Stomach (tissue), 9 donors: ENCODE data around the gene ZNF823. TPM values are rescaled to one million over a fixed set of nuclear protein-coding genes. Genes with fewer than 3 reads are reported as not detected.
A peak's percentile ranks its signal among the peaks of the same experiment; 100 is the strongest.

Experiments
- DNase-seq, 2 donors: peaks; one replicate each; pipeline versions ENCODE4 v3.0.0 to v3.0.0-alpha.2; 2013 to 2019
- H3K27ac ChIP-seq, 5 donors: fragments of 200-600 bp in 4 of 5; sonication (generic) in 4 of 5; one replicate each; pipeline ENCODE4 v1.5.1; 2013 to 2019; ENCODE audit warnings: mild to moderate bottlenecking in 1 of 5, moderate library complexity in 1 of 5
- H3K27me3 ChIP-seq, 3 donors: fragments of 200-600 bp; sonication (generic); one replicate each; pipeline ENCODE4 v1.5.1; 2017 to 2019; ENCODE audit warnings: mixed run types in 1 of 3
- H3K36me3 ChIP-seq, 4 donors: fragments of 200-600 bp; sonication (generic); 1 replicate in 3 of 4; 2 replicates in 1 of 4; pipeline ENCODE4 v1.5.1; 2016 to 2019
- H3K4me1 ChIP-seq, 4 donors: fragments of 200-600 bp; sonication (generic); one replicate each; pipeline ENCODE4 v1.5.1; 2016 to 2019
- H3K4me3 ChIP-seq, 4 donors: fragments of 200-600 bp; sonication (generic) in 3 of 4; one replicate each; pipeline ENCODE4 v1.5.1; 2016 to 2019; ENCODE audit warnings: mild to moderate bottlenecking in 1 of 4
- H3K9me3 ChIP-seq, 4 donors: fragments of 200-600 bp; sonication (generic); one replicate each; pipeline ENCODE4 v1.5.1; 2016 to 2019
- CTCF ChIP-seq, 7 experiments: fragments of 450-650 bp in 4 of 7; fragments of 200-600 bp in 3 of 7; sonication (generic) in 3 of 7; IDR thresholded peaks; one replicate each; pipeline ENCODE4 v1.5.1; 2016 to 2019; ENCODE audit warnings: antibody characterized with exemption in 7 of 7, control low read depth in 2 of 7, mild to moderate bottlenecking in 1 of 7
- EP300 ChIP-seq: sonication (generic); formaldehyde crosslinking; IDR thresholded peaks from one replicate; pipeline ENCODE4 v1.6.1; 2017; ENCODE audit warnings: antibody characterized with exemption
- POLR2A ChIP-seq, 4 donors: fragments of 450-650 bp; IDR thresholded peaks; one replicate each; pipeline ENCODE4 v1.6.1; 2016; ENCODE audit warnings: antibody characterized with exemption in 4 of 4, control low read depth in 2 of 4, mild to moderate bottlenecking in 1 of 4, moderate library complexity in 1 of 4
- POLR2AphosphoS5 ChIP-seq, 3 donors: sonication (generic); formaldehyde crosslinking; IDR thresholded peaks; one replicate each; pipeline ENCODE4 v1.6.1; 2016; ENCODE audit warnings: antibody characterized with exemption in 3 of 3
- WGBS, 5 donors: extraction: QIAGEN DNeasy Blood & Tissue Kit in 3 of 5; methylation state at CpG; one replicate each; pipeline versions ENCODE4 v1.1.5 to v1.1.7; 2013 to 2018; 5-methylcytosine and 5-hydroxymethylcytosine counted together
- intact Hi-C: fragments of 100-400 bp; cut with DNase I; formaldehyde crosslinking; loops from one replicate; pipeline ENCODE4 v1.15.1; 2023; ENCODE audit warnings: low total_unique reads
- polyA plus RNA-seq, 3 donors: library from polyadenylated mRNA; stranded (reverse); fragments of 200-250 nt; gene quantifications; one replicate each; pipeline ENCODE4 v1.2.3, GENCODE V29; 2013
- total RNA-seq, 5 donors: library from RNA; depleted of rRNA; stranded (reverse); fragments of >200 nt; gene quantifications; one replicate each; pipeline versions ENCODE4 v1.1.0 to v1.2.3, GENCODE V29; 2014 to 2016
- donor health status: healthy with polysubstance abuse.
- donor health status: Bipolar disorder and iron deficiency.
- donor health status: healthy.

ZNF823 gene
- total and polyA plus RNA-seq, 8 donors: 1.2 to 19.3 (median 4.4) TPM

GRCh38 chr19:11735375-11735774 lies 3.4 kb downstream of the ZNF823 start:
- DNase-seq: peak in 1 of 2 donors; percentile 5
- H3K4me1 ChIP-seq: peaks cover 17 to 34% (median 31%) of the 10 kb centered on the region in 4 donors
- 69 to 95% (median 83%) methylated on average over 1 of the region's 1 CpG for WGBS, 5 donors
- H3K27me3 ChIP-seq: no peaks in the 10 kb centered on the region
- no peak for TF ChIP-seq CTCF (IDR thresholded peaks at IDR 0.05)
- TF ChIP-seq EP300: no peak
- no peak for TF ChIP-seq POLR2A (IDR thresholded peaks at IDR 0.05)
- TF ChIP-seq POLR2AphosphoS5 (IDR thresholded peaks at IDR 0.05): no peak
- no peak overlapping the region for H3K4me3 ChIP-seq
- peaks cover 0 to 12% (median 8%) of the 10 kb centered on the region in 4 donors for H3K36me3 ChIP-seq
- H3K27ac ChIP-seq: no peak overlapping the region
- H3K9me3 ChIP-seq: no peaks in the 10 kb centered on the region
- intact Hi-C loops: no loop called here

GRCh38 chr19:11729586-11729985 lies 9.2 kb downstream of the ZNF823 start:
- Histone ChIP-seq H3K27ac (no peak overlapping the region), H3K4me1 (no peaks in the 10 kb centered on the region), H3K27me3 (no peaks in the 10 kb centered on the region), H3K36me3 (peaks cover 10 to 51% (median 33%) of the 10 kb centered on the region in 4 donors), H3K9me3 (peaks cover 0 to 35% (median 5%) of the 10 kb centered on the region in 4 donors), H3K4me3 (no peak overlapping the region)
- WGBS, 5 donors: 84 to 94% (median 85%) methylated on average over 4 of the region's 4 CpGs
- DNase-seq: no peak
- intact Hi-C loops: no loop called here
- TF ChIP-seq POLR2AphosphoS5 (IDR thresholded peaks at IDR 0.05): no peak
- no peak for TF ChIP-seq EP300
- no peak for TF ChIP-seq POLR2A (IDR thresholded peaks at IDR 0.05)
- TF ChIP-seq CTCF (IDR thresholded peaks at IDR 0.05): no peak

- H3K27ac ChIP-seq: no peak overlapping the region
- H3K9me3 ChIP-seq: peaks cover 14 to 85% (median 53%) of the 10 kb centered on the region in 4 donors
- DNase-seq: no peak
- no peak overlapping the region for H3K4me3 ChIP-seq
- intact Hi-C loops: no loop called here
- no peaks in the 10 kb centered on the region for H3K27me3 ChIP-seq
- peaks cover 43 to 77% (median 71%) of the 10 kb centered on the region in 4 donors for H3K36me3 ChIP-seq
- no peak for TF ChIP-seq POLR2A (IDR thresholded peaks at IDR 0.05)
- no peak for TF ChIP-seq CTCF (IDR thresholded peaks at IDR 0.05)
- no peak for TF ChIP-seq POLR2AphosphoS5 (IDR thresholded peaks at IDR 0.05)
- TF ChIP-seq EP300: no peak
- H3K4me1 ChIP-seq: no peaks in the 10 kb centered on the region
- 95 to 99% (median 97%) methylated on average over 10 of the region's 10 CpGs for WGBS, 5 donors
These were observed 16.3 kb downstream of the ZNF823 start for GRCh38 chr19:11722414-11722813.

GRCh38 chr19:11721681-11722080 lies 17.1 kb downstream of the ZNF823 start:
- H3K4me1 ChIP-seq: no peaks in the 10 kb centered on the region
- H3K9me3 ChIP-seq: peaks cover 14 to 78% (median 52%) of the 10 kb centered on the region in 4 donors
- intact Hi-C loops: no loop called here
- TF ChIP-seq CTCF (IDR thresholded peaks at IDR 0.05): no peak
- TF ChIP-seq POLR2AphosphoS5 (IDR thresholded peaks at IDR 0.05): no peak
- no peak overlapping the region for H3K4me3 ChIP-seq
- 87 to 96% (median 94%) methylated on average over 5 of the region's 5 CpGs for WGBS, 5 donors
- peaks cover 43 to 75% (median 68%) of the 10 kb centered on the region in 4 donors for H3K36me3 ChIP-seq
- H3K27me3 ChIP-seq: no peaks in the 10 kb centered on the region
- no peak overlapping the region for H3K27ac ChIP-seq
- no peak for DNase-seq
